Ovary (tissue), 9 donors: ENCODE measurements around the gene NSG2. TPM values are rescaled to one million over a fixed set of nuclear protein-coding genes. Genes with fewer than 3 reads are reported as not detected.

ENCODE experiments used
- DNase-seq, 5 donors: peaks; one replicate each; pipeline ENCODE4 v3.0.0-alpha.2; 2019 to 2020
- H3K27ac ChIP-seq, 2 donors: fragments of 200-600 bp; one replicate each; pipeline versions ENCODE4 v1.5.1 to v1.8.0; 2019 to 2022
- H3K27me3 ChIP-seq: fragments of 200-600 bp; one replicate; pipeline ENCODE4 v1.8.0; 2022
- H3K36me3 ChIP-seq: fragments of 200-600 bp; sonication (generic); one replicate; pipeline ENCODE4 v1.5.1; 2019
- H3K4me1 ChIP-seq: one replicate; pipeline ENCODE4 v1.8.1; 2013; ENCODE audit warnings: mild to moderate bottlenecking, moderate library complexity; ENCODE audit not compliant: insufficient read depth
- H3K4me3 ChIP-seq: fragments of 200-600 bp; sonication (generic); one replicate; pipeline ENCODE4 v1.5.1; 2017
- H3K9me3 ChIP-seq, 2 donors: fragments of 200-600 bp in 1 of 2; sonication (generic) in 1 of 2; one replicate each; pipeline versions ENCODE4 v1.5.1 to v1.8.1; 2013 to 2019; ENCODE audit warnings: mild to moderate bottlenecking in 1 of 2, moderate library complexity in 1 of 2
- CTCF ChIP-seq, 3 donors: fragments of 450-650 bp in 2 of 3; fragments of 200-600 bp in 1 of 3; IDR thresholded peaks; one replicate each; pipeline versions ENCODE4 v1.5.1 to v1.8.0; 2016 to 2022; ENCODE audit warnings: antibody characterized with exemption in 3 of 3, mild to moderate bottlenecking in 1 of 3
- EP300 ChIP-seq: sonication (generic); formaldehyde crosslinking; IDR thresholded peaks from one replicate; pipeline ENCODE4 v1.6.1; 2017; ENCODE audit warnings: antibody characterized with exemption
- POLR2A ChIP-seq: fragments of 450-650 bp; IDR thresholded peaks from one replicate; pipeline ENCODE4 v1.6.1; 2017; ENCODE audit warnings: antibody characterized with exemption, mild to moderate bottlenecking, moderate library complexity
- WGBS, 3 donors: extraction: QIAGEN DNeasy Blood & Tissue Kit in 1 of 3; methylation state at CpG; one replicate each; pipeline versions ENCODE4 v1.1.5 to v1.1.7; 2013 to 2017; 5-methylcytosine and 5-hydroxymethylcytosine counted together
- intact Hi-C, 4 donors: fragments of 100-400 bp; cut with DNase I; formaldehyde crosslinking; loops; one replicate each; pipeline versions ENCODE4 v1.11.0 to v1.15.1; 2022 to 2023
- polyA plus RNA-seq, 2 donors: library from polyadenylated mRNA; stranded (reverse); fragments of 200-250 nt in 1 of 2; fragments of 350-450 nt in 1 of 2; fragmentation: Illumina TruSeq in 1 of 2; extraction: RNeasy Lipid Tissue Mini Kit (QIAGEN cat#74804) in 1 of 2; gene quantifications; one replicate each; pipeline ENCODE4 v1.2.3, GENCODE V29; 2013 to 2014
- total RNA-seq, 7 donors: library from RNA; depleted of rRNA in 2 of 7; stranded (reverse); fragments of >200 nt in 2 of 7; fragmentation: NEBNext Ultra II Directional in 3 of 7; extraction: Animal tissue kit (Norgen Biotek cat#: 25700) in 3 of 7; gene quantifications; one replicate each; pipeline versions ENCODE4 v1.1.0 to v1.2.4, GENCODE V29; 2016 to 2023
- donor health status: DM: no; HTN: no; CAD: no; lungs with moderate emphysema.
- donor health status: DM: no; HTN: no; CAD: no.
- donor health status: Bipolar disorder and iron deficiency.
- donor health status: DM: yes; HTN: yes; CAD: no.
- donor health status: DM: no; HTN: no; CAD: no.
- donor health status: DM: yes; HTN: yes; CAD: no.

NSG2 gene
- total and polyA plus RNA-seq, 9 donors: not detected

GRCh38 chr5:174115226-174115625, 69.7 kb downstream of the NSG2 start:
- 82 to 90% (median 88%) methylated on average over 7 of the region's 7 CpGs for WGBS, 3 donors
- no peak overlapping the region for H3K27ac ChIP-seq

GRCh38 chr5:174118823-174119467, 73.4 kb downstream of the NSG2 start:
- Histone ChIP-seq H3K27me3 (no peaks in the 10 kb centered on the region), H3K36me3 (no peaks in the 10 kb centered on the region), H3K4me3 (no peak overlapping the region), H3K9me3 (no peaks in the 10 kb centered on the region), H3K27ac (no peak overlapping the region), H3K4me1 (peaks cover 3% of the 10 kb centered on the region)
- intact Hi-C loops: no loop called here
- 20 to 29% (median 22%) methylated on average over 9 of the region's 9 CpGs for WGBS, 3 donors
- DNase-seq: peak in 1 of 5 donors; percentile 40
- TF ChIP-seq CTCF (IDR thresholded peaks at IDR 0.05): no peak
- TF ChIP-seq POLR2A: no peak
- no peak for TF ChIP-seq EP300

More at GRCh38 chr5:174115226-174115625, 69.7 kb downstream of the NSG2 start:
- H3K4me3 ChIP-seq: no peak overlapping the region
- no peak for TF ChIP-seq POLR2A
- H3K27me3 ChIP-seq: no peaks in the 10 kb centered on the region
- intact Hi-C loops: no loop called here
- H3K9me3 ChIP-seq: no peaks in the 10 kb centered on the region
- DNase-seq: no peak
- peaks cover 3% of the 10 kb centered on the region for H3K4me1 ChIP-seq
- no peaks in the 10 kb centered on the region for H3K36me3 ChIP-seq

- Histone ChIP-seq H3K9me3 (no peaks in the 10 kb centered on the region), H3K4me3 (no peak overlapping the region), H3K4me1 (peaks cover 3% of the 10 kb centered on the region), H3K36me3 (no peaks in the 10 kb centered on the region), H3K27me3 (no peaks in the 10 kb centered on the region), H3K27ac (no peak overlapping the region)
- DNase-seq: no peak
- intact Hi-C loops: no loop called here
- WGBS, 3 donors: 25 to 39% (median 26%) methylated on average over 8 of the region's 8 CpGs
- no peak for TF ChIP-seq POLR2A
- TF ChIP-seq EP300: no peak
- no peak for TF ChIP-seq CTCF (IDR thresholded peaks at IDR 0.05)
Observed at GRCh38 chr5:174119468-174119881, 74.0 kb downstream of the NSG2 start.

GRCh38 chr5:174120401-174121005, 75.0 kb downstream of the NSG2 start:
- TF ChIP-seq POLR2A: no peak
- TF ChIP-seq EP300: no peak
- TF ChIP-seq CTCF (IDR thresholded peaks at IDR 0.05): no peak
- 41 to 84% (median 80%) methylated on average over 1 of the region's 1 CpG for WGBS, 3 donors
- DNase-seq: no peak
- Histone ChIP-seq H3K27me3 (no peaks in the 10 kb centered on the region), H3K4me1 (peaks cover 3% of the 10 kb centered on the region), H3K4me3 (no peak overlapping the region), H3K9me3 (no peaks in the 10 kb centered on the region), H3K36me3 (no peaks in the 10 kb centered on the region), H3K27ac (no peak overlapping the region)
- intact Hi-C loops: no loop called here

GRCh38 chr5:174134545-174134944, 89.0 kb downstream of the NSG2 start:
- H3K36me3 ChIP-seq: no peaks in the 10 kb centered on the region
- no peak overlapping the region for H3K4me3 ChIP-seq
- no peak for DNase-seq
- H3K9me3 ChIP-seq: no peaks in the 10 kb centered on the region
- no peak overlapping the region for H3K27ac ChIP-seq
- intact Hi-C loops: no loop called here
- TF ChIP-seq EP300 (no peak), CTCF (IDR thresholded peaks at IDR 0.05) (no peak), POLR2A (no peak)
- WGBS, 3 donors: 88 to 90% (median 89%) methylated on average over 1 of the region's 1 CpG
- no peaks in the 10 kb centered on the region for H3K4me1 ChIP-seq
- H3K27me3 ChIP-seq: no peaks in the 10 kb centered on the region
